Neural cell (in vitro differentiated cells): ENCODE measurements around the gene GDI2. TPM values are rescaled to one million over a fixed set of nuclear protein-coding genes. Genes with fewer than 3 reads are reported as not detected.

ENCODE experiments used
- H2AFZ ChIP-seq: fragments of 200-600, 300-800 bp; sonication (generic), shearing (Covaris generic); 2 replicates; pipeline ENCODE4 v1.6.0; 2014; ENCODE audit warnings: low read depth, mild to moderate bottlenecking, antibody characterized with exemption, low read length, moderate library complexity
- H3F3A ChIP-seq: fragments of 200-600 bp; shearing (Covaris generic); 2 replicates; pipeline ENCODE4 v1.6.1; 2016; ENCODE audit warnings: mild to moderate bottlenecking, moderate library complexity, mixed read lengths, antibody characterized with exemption, low read length; ENCODE audit not compliant: insufficient read depth, poor library complexity, severe bottlenecking
- H3K27ac ChIP-seq: fragments of 200-600, 300-800 bp; sonication (generic), shearing (Covaris generic); 2 replicates; pipeline ENCODE4 v1.5.1; 2014; ENCODE audit warnings: mild to moderate bottlenecking, low read length, moderate library complexity
- H3K27me3 ChIP-seq: fragments of 300-800, 200-600 bp; sonication (generic), shearing (Covaris generic); 2 replicates; pipeline ENCODE4 v1.6.0; 2014; ENCODE audit warnings: mild to moderate bottlenecking, low read depth, low read length, moderate library complexity; ENCODE audit not compliant: insufficient read depth
- H3K36me3 ChIP-seq: fragments of 300-800, 200-600 bp; sonication (generic), shearing (Covaris generic); 2 replicates; pipeline ENCODE4 v1.5.1; 2014; ENCODE audit warnings: mild to moderate bottlenecking, antibody characterized with exemption, low read length, moderate library complexity; ENCODE audit not compliant: insufficient read depth
- H3K4me2 ChIP-seq: fragments of 300-800, 200-600 bp; sonication (generic), shearing (Covaris generic); 2 replicates; pipeline ENCODE4 v1.6.0; 2014; ENCODE audit warnings: mild to moderate bottlenecking, low read length
- H3K4me3 ChIP-seq: fragments of 300-800, 200-600 bp; sonication (generic), shearing (Covaris generic); 2 replicates; pipeline ENCODE4 v1.5.1; 2014; ENCODE audit warnings: mild to moderate bottlenecking, low read length, moderate library complexity
- H3K79me2 ChIP-seq: fragments of 200-600 bp; shearing (Covaris generic); replicated peaks from 2 replicates; pipeline ENCODE4 v1.6.0; 2014; ENCODE audit warnings: mild to moderate bottlenecking, low read length, moderate library complexity; ENCODE audit not compliant: insufficient read depth
- H3K9ac ChIP-seq: fragments of 300-800, 200-600 bp; sonication (generic), shearing (Covaris generic); 2 replicates; pipeline ENCODE4 v1.6.1; 2016; ENCODE audit warnings: mild to moderate bottlenecking, low read length, mixed read lengths
- H3K9me2 ChIP-seq: fragments of 200-600 bp; shearing (Covaris generic); 2 replicates; pipeline ENCODE4 v1.6.1; 2016; ENCODE audit warnings: mild to moderate bottlenecking, low read length, mixed read lengths; ENCODE audit not compliant: insufficient read depth
- H3K9me3 ChIP-seq: fragments of 200-600, 300-800 bp; sonication (generic), shearing (Covaris generic); 2 replicates; pipeline ENCODE4 v1.6.1; 2016; ENCODE audit warnings: mild to moderate bottlenecking, mixed run types, low read length, moderate library complexity, mixed read lengths
- H4K20me1 ChIP-seq: fragments of 200-600 bp; shearing (Covaris generic); 2 replicates; pipeline ENCODE4 v1.6.1; 2016; ENCODE audit warnings: mild to moderate bottlenecking, mixed run types; ENCODE audit not compliant: insufficient read depth
- EP300 ChIP-seq: fragments of 450-650 bp; conservative IDR thresholded peaks from 2 replicates; pipeline ENCODE4 v1.6.1; 2014; ENCODE audit warnings: antibody characterized with exemption, mild to moderate bottlenecking, moderate library complexity; ENCODE audit not compliant: poor library complexity, severe bottlenecking
- EZH2 ChIP-seq: fragments of 200-600, 300-800 bp; shearing (Covaris generic), sonication (generic); IDR thresholded peaks from 2 replicates; pipeline ENCODE4 v1.6.1; 2014; ENCODE audit warnings: antibody characterized with exemption, low read length, borderline replicate concordance, mild to moderate bottlenecking; ENCODE audit not compliant: insufficient read depth, poor library complexity, severe bottlenecking
- MXI1 ChIP-seq: fragments of 450-650 bp; conservative IDR thresholded peaks from 2 replicates; pipeline ENCODE4 v1.6.1; 2014; ENCODE audit warnings: antibody characterized with exemption, mild to moderate bottlenecking; ENCODE audit not compliant: poor library complexity, severe bottlenecking
- POLR2AphosphoS5 ChIP-seq: IDR thresholded peaks from 2 replicates; pipeline ENCODE4 v1.6.1; 2012
- RAD21 ChIP-seq: fragments of 450-650 bp; conservative IDR thresholded peaks from 2 replicates; pipeline ENCODE4 v1.6.1; 2014; ENCODE audit warnings: antibody characterized with exemption, mild to moderate bottlenecking, moderate library complexity
- SMC3 ChIP-seq: fragments of 450-650 bp; conservative IDR thresholded peaks from 2 replicates; pipeline ENCODE4 v1.6.1; 2014; ENCODE audit warnings: antibody characterized with exemption, mild to moderate bottlenecking, moderate library complexity; ENCODE audit not compliant: poor library complexity
- TAF1 ChIP-seq: IDR thresholded peaks from 2 replicates; pipeline ENCODE4 v1.6.1; 2012; ENCODE audit warnings: low read depth
- polyA plus RNA-seq: library from polyadenylated mRNA; depleted of rRNA; stranded (reverse); fragments of >200 nt; gene quantifications from 2 replicates; pipeline ENCODE4 v1.2.3, GENCODE V29; 2014
- TF ChIP-seq, protein P1 (sequence below): IDR thresholded peaks from 2 replicates; pipeline ENCODE4 v1.6.1; 2012; ENCODE audit warnings: borderline replicate concordance
- TF ChIP-seq, protein P2 (sequence below): fragments of 450-650 bp; IDR thresholded peaks from 2 replicates; pipeline ENCODE4 v1.5.1; 2014; ENCODE audit warnings: antibody characterized with exemption, mild to moderate bottlenecking, moderate library complexity; ENCODE audit not compliant: poor library complexity, severe bottlenecking

Gene GDI2
- polyA plus RNA-seq, 1 donor from 2014 or later = 352 TPM

DNA sequence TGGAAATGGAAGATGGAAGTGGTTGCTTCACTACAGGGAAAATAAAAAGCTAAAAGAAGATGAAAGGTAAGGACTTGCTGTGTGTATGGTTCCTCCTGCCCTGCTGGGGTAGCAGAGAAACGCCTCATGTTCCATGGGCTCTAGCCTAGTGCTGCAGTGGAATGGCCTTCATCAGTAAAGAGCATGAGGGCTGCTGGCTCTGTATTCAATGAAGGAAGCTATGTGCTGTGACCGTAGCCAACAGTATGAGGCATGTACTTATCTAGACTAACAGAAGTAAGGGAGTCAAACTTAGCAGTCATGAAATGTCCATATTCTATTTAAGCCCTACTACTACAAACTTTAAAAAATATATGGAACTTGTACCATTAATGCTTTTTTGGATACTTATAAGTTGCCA lies 54.3 kb downstream of the GDI2 start:
- H3K9ac ChIP-seq = no peak overlapping the region
- H2AFZ ChIP-seq = no peak overlapping the region
- no peaks in the 10 kb centered on the region for H3K79me2 ChIP-seq
- no peaks in the 10 kb centered on the region for H3K27me3 ChIP-seq
- H3F3A ChIP-seq = no peaks in the 10 kb centered on the region
- no peaks in the 10 kb centered on the region for H4K20me1 ChIP-seq
- TF ChIP-seq, protein P1, sequence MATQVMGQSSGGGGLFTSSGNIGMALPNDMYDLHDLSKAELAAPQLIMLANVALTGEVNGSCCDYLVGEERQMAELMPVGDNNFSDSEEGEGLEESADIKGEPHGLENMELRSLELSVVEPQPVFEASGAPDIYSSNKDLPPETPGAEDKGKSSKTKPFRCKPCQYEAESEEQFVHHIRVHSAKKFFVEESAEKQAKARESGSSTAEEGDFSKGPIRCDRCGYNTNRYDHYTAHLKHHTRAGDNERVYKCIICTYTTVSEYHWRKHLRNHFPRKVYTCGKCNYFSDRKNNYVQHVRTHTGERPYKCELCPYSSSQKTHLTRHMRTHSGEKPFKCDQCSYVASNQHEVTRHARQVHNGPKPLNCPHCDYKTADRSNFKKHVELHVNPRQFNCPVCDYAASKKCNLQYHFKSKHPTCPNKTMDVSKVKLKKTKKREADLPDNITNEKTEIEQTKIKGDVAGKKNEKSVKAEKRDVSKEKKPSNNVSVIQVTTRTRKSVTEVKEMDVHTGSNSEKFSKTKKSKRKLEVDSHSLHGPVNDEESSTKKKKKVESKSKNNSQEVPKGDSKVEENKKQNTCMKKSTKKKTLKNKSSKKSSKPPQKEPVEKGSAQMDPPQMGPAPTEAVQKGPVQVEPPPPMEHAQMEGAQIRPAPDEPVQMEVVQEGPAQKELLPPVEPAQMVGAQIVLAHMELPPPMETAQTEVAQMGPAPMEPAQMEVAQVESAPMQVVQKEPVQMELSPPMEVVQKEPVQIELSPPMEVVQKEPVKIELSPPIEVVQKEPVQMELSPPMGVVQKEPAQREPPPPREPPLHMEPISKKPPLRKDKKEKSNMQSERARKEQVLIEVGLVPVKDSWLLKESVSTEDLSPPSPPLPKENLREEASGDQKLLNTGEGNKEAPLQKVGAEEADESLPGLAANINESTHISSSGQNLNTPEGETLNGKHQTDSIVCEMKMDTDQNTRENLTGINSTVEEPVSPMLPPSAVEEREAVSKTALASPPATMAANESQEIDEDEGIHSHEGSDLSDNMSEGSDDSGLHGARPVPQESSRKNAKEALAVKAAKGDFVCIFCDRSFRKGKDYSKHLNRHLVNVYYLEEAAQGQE = no peak
- no peak for TF ChIP-seq POLR2AphosphoS5
- no peak for TF ChIP-seq TAF1
- TF ChIP-seq RAD21 = no peak
- no peak for TF ChIP-seq MXI1
- TF ChIP-seq, protein P2, sequence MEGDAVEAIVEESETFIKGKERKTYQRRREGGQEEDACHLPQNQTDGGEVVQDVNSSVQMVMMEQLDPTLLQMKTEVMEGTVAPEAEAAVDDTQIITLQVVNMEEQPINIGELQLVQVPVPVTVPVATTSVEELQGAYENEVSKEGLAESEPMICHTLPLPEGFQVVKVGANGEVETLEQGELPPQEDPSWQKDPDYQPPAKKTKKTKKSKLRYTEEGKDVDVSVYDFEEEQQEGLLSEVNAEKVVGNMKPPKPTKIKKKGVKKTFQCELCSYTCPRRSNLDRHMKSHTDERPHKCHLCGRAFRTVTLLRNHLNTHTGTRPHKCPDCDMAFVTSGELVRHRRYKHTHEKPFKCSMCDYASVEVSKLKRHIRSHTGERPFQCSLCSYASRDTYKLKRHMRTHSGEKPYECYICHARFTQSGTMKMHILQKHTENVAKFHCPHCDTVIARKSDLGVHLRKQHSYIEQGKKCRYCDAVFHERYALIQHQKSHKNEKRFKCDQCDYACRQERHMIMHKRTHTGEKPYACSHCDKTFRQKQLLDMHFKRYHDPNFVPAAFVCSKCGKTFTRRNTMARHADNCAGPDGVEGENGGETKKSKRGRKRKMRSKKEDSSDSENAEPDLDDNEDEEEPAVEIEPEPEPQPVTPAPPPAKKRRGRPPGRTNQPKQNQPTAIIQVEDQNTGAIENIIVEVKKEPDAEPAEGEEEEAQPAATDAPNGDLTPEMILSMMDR = no peak
- TF ChIP-seq EP300 = no peak
- no peaks in the 10 kb centered on the region for H3K9me2 ChIP-seq
- H3K4me3 ChIP-seq = no peak overlapping the region
- no peaks in the 10 kb centered on the region for H3K9me3 ChIP-seq
- no peak overlapping the region for H3K4me2 ChIP-seq
- peaks cover 43% of the 10 kb centered on the region for H3K36me3 ChIP-seq
- no peak overlapping the region for H3K27ac ChIP-seq

DNA sequence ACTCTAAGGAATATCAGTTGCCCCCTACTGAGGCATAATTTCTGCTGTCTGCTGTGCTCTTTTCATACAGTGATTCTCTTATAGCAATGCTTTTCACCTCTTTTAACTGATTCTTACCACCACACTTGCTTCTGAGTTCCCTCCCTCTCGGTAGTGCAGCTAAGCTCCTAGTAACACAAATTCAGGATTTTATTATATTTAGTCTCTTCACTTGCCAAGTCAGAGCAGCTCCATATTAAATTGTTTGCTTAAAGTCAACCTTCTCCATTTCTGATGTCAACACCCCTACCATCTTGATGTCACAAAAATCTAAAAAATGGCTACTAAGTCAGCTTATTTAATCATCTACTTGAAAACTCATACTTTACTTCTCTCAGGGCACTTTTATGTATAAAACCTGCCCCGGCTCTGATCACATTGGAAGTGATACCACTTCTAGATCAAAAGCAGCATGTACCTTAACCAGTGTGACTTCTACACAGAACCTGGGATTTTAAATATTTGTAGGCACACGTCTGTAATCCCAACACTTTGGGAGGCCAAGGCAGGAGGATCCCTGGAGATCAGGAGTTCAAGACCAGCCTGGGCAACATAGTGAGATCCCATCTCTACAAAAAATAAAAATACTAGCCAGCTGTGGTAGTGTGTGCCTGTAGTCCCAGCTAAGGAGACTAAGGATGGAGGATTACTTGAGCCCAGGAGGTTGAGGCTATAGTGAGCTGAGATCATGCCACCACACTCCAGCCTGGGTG lies 55.3 kb downstream of the GDI2 start:
- H3F3A ChIP-seq = no peaks in the 10 kb centered on the region
- H3K36me3 ChIP-seq = peaks cover 43% of the 10 kb centered on the region
- H3K4me3 ChIP-seq = no peak overlapping the region
- no peaks in the 10 kb centered on the region for H3K9me3 ChIP-seq
- H3K4me2 ChIP-seq = no peak overlapping the region
- H3K9ac ChIP-seq = no peak overlapping the region
- no peaks in the 10 kb centered on the region for H3K27me3 ChIP-seq
- TF ChIP-seq SMC3 (no peak), MXI1 (no peak), TAF1 (no peak), POLR2AphosphoS5 (no peak), EP300 (no peak), EZH2 (no peak), RAD21 (no peak)
- TF ChIP-seq, protein P1 = no peak
- TF ChIP-seq, protein P2 = no peak
- no peaks in the 10 kb centered on the region for H3K79me2 ChIP-seq
- no peak overlapping the region for H3K27ac ChIP-seq
- no peak overlapping the region for H2AFZ ChIP-seq
- H4K20me1 ChIP-seq = no peaks in the 10 kb centered on the region
- H3K9me2 ChIP-seq = no peaks in the 10 kb centered on the region
